Left ventricle myocardium inferior (tissue), 1 donor: ENCODE results near the gene SV2B. TPM values are rescaled to one million over a fixed set of nuclear protein-coding genes. Genes with fewer than 3 reads are reported as not detected.

Source experiments
- DNase-seq: peaks from one replicate; pipeline ENCODE4 v3.0.0-alpha.2; 2020
- H3K27ac ChIP-seq: fragments of 200-600 bp; replicated peaks from 2 replicates; pipeline ENCODE4 v1.8.0; 2021
- H3K27me3 ChIP-seq: fragments of 200-600 bp; 2 replicates; pipeline ENCODE4 v1.8.0; 2021; ENCODE audit warnings: low read depth
- H3K36me3 ChIP-seq: fragments of 200-600 bp; 2 replicates; pipeline ENCODE4 v1.8.0; 2021
- H3K4me1 ChIP-seq: fragments of 200-600 bp; 2 replicates; pipeline ENCODE4 v1.8.0; 2021
- H3K4me3 ChIP-seq: fragments of 200-600 bp; 2 replicates; pipeline ENCODE4 v1.8.0; 2021; ENCODE audit warnings: mild to moderate bottlenecking, moderate library complexity
- H3K9me3 ChIP-seq: fragments of 200-600 bp; replicated peaks from 2 replicates; pipeline ENCODE4 v1.8.0; 2021
- CTCF ChIP-seq: fragments of 200-600 bp; IDR thresholded peaks from 2 replicates; pipeline ENCODE4 v1.8.0; 2021; ENCODE audit warnings: antibody characterized with exemption, mild to moderate bottlenecking, borderline replicate concordance
- intact Hi-C: fragments of 100-400 bp; cut with micrococcal nuclease; formaldehyde crosslinking; loops from one replicate; pipeline ENCODE4 v1.11.0; 2022
- total RNA-seq: library from RNA; stranded (reverse); fragmentation: NEBNext Ultra II Directional; extraction: Animal tissue kit (Norgen Biotek cat#: 25700); gene quantifications from one replicate; pipeline ENCODE4 v1.2.1, GENCODE V29; 2021
- donor health status: DM: no; HTN: yes; CAD: no; lungs with severe emphysema.

Gene SV2B
- total RNA-seq, 1 donor from 2014 or later = 2.8 TPM

DNA sequence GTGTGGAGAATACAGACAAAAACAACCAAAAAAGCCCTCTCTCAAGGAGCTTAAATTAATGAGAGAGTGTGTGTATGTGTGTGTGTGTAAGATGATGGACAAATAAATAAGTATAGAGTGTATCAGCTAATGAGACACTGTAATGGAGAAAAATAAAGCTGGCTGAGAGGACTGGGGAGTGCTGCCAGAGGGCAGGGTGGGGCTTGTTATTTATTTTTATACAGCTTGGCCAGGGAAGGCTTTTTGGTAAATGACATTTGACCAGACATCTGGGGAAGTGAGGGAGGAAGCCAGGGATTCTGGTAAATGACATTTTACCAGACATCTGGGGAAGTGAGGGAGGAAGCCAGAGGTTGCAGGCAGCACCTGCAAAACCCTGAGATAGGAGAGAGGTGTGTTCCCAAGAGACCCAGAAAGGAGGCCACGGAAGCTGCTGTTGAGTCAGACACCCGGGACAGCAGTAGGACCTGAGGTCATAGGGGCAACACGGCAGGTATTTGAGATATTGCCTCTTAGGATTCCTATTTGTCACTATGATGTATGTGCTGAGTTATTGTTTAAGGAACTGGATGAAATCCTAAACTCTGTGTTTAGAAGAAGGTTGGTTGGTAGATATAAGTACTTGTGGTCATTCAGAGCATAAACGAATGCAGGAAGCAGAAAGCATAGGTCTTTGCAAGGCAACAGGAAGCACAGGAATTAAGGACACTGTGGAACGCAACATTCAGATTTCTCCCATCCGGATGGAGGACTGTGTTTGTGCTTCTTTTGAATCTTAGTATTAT lies 2.7 kb downstream of the SV2B start:
- peak overlapping the region; percentile 65 for H3K27ac ChIP-seq
- intact Hi-C loops = no loop called here
- no peaks in the 10 kb centered on the region for H3K9me3 ChIP-seq
- peaks cover 56% of the 10 kb centered on the region for H3K4me1 ChIP-seq
- H3K36me3 ChIP-seq = no peaks in the 10 kb centered on the region
- TF ChIP-seq CTCF = no peak
- DNase-seq = peak; percentile 31
- H3K4me3 ChIP-seq = peak overlapping the region; percentile 1
- H3K27me3 ChIP-seq = peaks cover 36% of the 10 kb centered on the region

DNA sequence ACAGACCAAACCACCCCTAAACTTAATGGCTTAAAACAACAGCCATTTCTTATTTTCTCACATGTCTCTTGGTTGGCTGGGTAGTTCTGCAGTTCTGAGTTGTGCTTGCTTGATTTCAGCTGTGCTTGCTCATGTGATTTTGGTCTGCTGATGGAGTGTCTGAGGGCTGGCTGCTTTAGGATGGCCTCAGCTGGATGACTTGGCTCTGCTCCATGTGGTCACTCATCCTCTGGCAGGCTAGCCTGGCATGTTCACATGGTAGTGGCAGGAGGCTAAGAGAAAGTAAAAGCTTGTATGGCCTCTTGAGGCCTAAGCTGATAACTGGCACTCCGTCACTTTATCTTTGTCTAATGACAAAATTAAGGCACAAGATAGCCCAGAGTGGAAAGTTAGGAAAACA lies 4.1 kb downstream of the SV2B start:
- H3K4me3 ChIP-seq = no peak overlapping the region
- H3K9me3 ChIP-seq = no peaks in the 10 kb centered on the region
- peaks cover 55% of the 10 kb centered on the region for H3K4me1 ChIP-seq
- H3K36me3 ChIP-seq = no peaks in the 10 kb centered on the region
- H3K27me3 ChIP-seq = peaks cover 22% of the 10 kb centered on the region
- no peak for TF ChIP-seq CTCF
- peak; percentile 59 for DNase-seq
- intact Hi-C loops = no loop called here
- peak overlapping the region; percentile 65 for H3K27ac ChIP-seq

DNA sequence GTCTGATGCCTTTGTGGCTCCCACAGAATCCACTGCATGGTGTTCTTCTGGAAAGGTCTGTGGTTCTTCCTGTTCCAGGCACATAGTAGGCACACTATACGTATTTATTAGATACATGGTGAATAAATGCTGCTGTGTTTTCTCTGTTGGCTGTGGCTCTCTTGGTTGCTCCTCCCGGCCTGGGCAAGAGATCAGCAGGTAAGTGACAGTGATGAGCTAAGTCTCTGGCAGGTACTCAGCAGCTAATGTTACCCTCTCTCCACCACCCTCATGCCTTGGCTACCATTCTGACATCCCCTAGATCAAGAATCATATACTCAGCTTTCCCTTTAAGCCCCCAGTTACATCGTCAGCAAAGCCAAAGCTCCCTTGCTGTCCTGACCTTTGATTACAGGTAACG lies 8.4 kb downstream of the SV2B start:
- H3K27me3 ChIP-seq = no peaks in the 10 kb centered on the region
- H3K4me1 ChIP-seq = peaks cover 16% of the 10 kb centered on the region
- intact Hi-C loops = no loop called here
- H3K36me3 ChIP-seq = no peaks in the 10 kb centered on the region
- no peak overlapping the region for H3K27ac ChIP-seq
- TF ChIP-seq CTCF = no peak
- no peaks in the 10 kb centered on the region for H3K9me3 ChIP-seq
- DNase-seq = no peak
- H3K4me3 ChIP-seq = no peak overlapping the region

DNA sequence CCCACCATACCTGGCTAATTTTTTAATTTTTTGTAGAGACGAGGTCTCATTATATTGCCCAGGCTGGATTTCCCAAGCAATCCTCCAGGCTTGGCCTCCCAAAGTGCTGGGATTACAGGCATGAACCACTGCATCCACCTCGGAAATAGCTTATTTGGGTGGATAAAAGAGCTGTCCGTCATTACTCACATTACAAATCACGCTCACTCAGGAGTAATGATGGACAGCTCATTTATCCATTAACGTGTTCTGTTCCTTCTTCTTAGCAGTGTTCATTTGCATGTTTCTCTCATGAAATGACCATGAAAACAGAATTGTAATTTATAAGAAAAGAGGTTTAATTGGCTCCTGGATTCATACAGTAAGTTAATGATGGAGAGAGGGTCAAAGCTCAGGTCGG lies 9.8 kb downstream of the SV2B start:
- H3K4me3 ChIP-seq = no peak overlapping the region
- TF ChIP-seq CTCF = no peak
- no peak for DNase-seq
- H3K27ac ChIP-seq = no peak overlapping the region
- H3K27me3 ChIP-seq = no peaks in the 10 kb centered on the region
- intact Hi-C loops = no loop called here
- peaks cover 6% of the 10 kb centered on the region for H3K4me1 ChIP-seq
- no peaks in the 10 kb centered on the region for H3K9me3 ChIP-seq
- no peaks in the 10 kb centered on the region for H3K36me3 ChIP-seq

GRCh38 chr15:91110407-91110806 lies 10.3 kb downstream of the SV2B start:
- H3K36me3 ChIP-seq = no peaks in the 10 kb centered on the region
- no peaks in the 10 kb centered on the region for H3K27me3 ChIP-seq
- no peak for DNase-seq
- H3K9me3 ChIP-seq = no peaks in the 10 kb centered on the region
- H3K4me1 ChIP-seq = peaks cover 9% of the 10 kb centered on the region
- H3K27ac ChIP-seq = no peak overlapping the region
- H3K4me3 ChIP-seq = no peak overlapping the region
- no peak for TF ChIP-seq CTCF
- intact Hi-C loops = no loop called here
